Body of pancreas (tissue), 4 donors: Measurements from ENCODE around the gene SV2B. TPM values are rescaled to one million over a fixed set of nuclear protein-coding genes. Genes with fewer than 3 reads are reported as not detected.

Experiments
- ATAC-seq: fragments of 150-250 bp; one replicate; pipeline ENCODE4 v1.9.1; 2016
- DNase-seq, 4 donors: peaks; one replicate each; pipeline ENCODE4 v3.0.0-alpha.2; 2019
- H3K27ac ChIP-seq, 4 donors: fragments of 200-600 bp; sonication (generic); 1 replicate in 3 of 4; 2 replicates in 1 of 4; pipeline versions ENCODE4 v1.5.1 to v1.6.1; 2016 to 2019; ENCODE audit warnings: mild to moderate bottlenecking in 1 of 4, mixed read lengths in 1 of 4, moderate library complexity in 1 of 4
- H3K27me3 ChIP-seq, 2 donors: fragments of 200-600 bp; sonication (generic); one replicate each; pipeline ENCODE4 v1.6.0; 2016; ENCODE audit warnings: mild to moderate bottlenecking in 1 of 2
- H3K36me3 ChIP-seq, 2 donors: fragments of 200-600 bp; sonication (generic); replicated peaks in 1 of 2; 2 replicates each; pipeline ENCODE4 v1.5.1; 2016; ENCODE audit warnings: low read depth in 2 of 2; ENCODE audit not compliant: insufficient read depth in 1 of 2
- H3K4me1 ChIP-seq: fragments of 200-600 bp; sonication (generic); one replicate; pipeline ENCODE4 v1.6.0; 2016
- H3K4me3 ChIP-seq, 2 donors: fragments of 200-600 bp; sonication (generic); 1 replicate in 1 of 2; 2 replicates in 1 of 2; pipeline ENCODE4 v1.5.1; 2016 to 2019
- H3K9me3 ChIP-seq, 3 donors: fragments of 200-600 bp; sonication (generic); 1 replicate in 2 of 3; 2 replicates in 1 of 3; pipeline ENCODE4 v1.5.1; 2016
- POLR2A ChIP-seq, 3 donors: fragments of 450-650 bp; IDR thresholded peaks; one replicate each; pipeline ENCODE4 v1.6.1; 2016; ENCODE audit warnings: antibody characterized with exemption in 3 of 3, mild to moderate bottlenecking in 2 of 3
- WGBS, 2 donors: methylation state at CpG; one replicate each; pipeline ENCODE4 v1.1.5; 2017; 5-methylcytosine and 5-hydroxymethylcytosine counted together
- intact Hi-C: fragments of 100-400 bp; cut with DNase I; formaldehyde crosslinking; loops from one replicate; pipeline ENCODE4 v1.15.1; 2023
- total RNA-seq, 2 donors: library from RNA; depleted of rRNA; stranded (reverse); fragments of >200 nt; gene quantifications; one replicate each; pipeline ENCODE4 v1.1.0, GENCODE V29; 2016
- TF ChIP-seq, protein P1 (sequence below), 7 experiments: fragments of 450-650 bp in 4 of 7; fragments of 200-600 bp in 3 of 7; sonication (generic) in 3 of 7; IDR thresholded peaks; one replicate each; pipeline ENCODE4 v1.5.1; 2016 to 2019; ENCODE audit warnings: antibody characterized with exemption in 7 of 7

SV2B gene, protein sequence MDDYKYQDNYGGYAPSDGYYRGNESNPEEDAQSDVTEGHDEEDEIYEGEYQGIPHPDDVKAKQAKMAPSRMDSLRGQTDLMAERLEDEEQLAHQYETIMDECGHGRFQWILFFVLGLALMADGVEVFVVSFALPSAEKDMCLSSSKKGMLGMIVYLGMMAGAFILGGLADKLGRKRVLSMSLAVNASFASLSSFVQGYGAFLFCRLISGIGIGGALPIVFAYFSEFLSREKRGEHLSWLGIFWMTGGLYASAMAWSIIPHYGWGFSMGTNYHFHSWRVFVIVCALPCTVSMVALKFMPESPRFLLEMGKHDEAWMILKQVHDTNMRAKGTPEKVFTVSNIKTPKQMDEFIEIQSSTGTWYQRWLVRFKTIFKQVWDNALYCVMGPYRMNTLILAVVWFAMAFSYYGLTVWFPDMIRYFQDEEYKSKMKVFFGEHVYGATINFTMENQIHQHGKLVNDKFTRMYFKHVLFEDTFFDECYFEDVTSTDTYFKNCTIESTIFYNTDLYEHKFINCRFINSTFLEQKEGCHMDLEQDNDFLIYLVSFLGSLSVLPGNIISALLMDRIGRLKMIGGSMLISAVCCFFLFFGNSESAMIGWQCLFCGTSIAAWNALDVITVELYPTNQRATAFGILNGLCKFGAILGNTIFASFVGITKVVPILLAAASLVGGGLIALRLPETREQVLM
- total RNA-seq: 10 to 100 TPM in 1 of 2 donors, under 1 TPM in 1; 0.78 to 20.4 TPM

DNA sequence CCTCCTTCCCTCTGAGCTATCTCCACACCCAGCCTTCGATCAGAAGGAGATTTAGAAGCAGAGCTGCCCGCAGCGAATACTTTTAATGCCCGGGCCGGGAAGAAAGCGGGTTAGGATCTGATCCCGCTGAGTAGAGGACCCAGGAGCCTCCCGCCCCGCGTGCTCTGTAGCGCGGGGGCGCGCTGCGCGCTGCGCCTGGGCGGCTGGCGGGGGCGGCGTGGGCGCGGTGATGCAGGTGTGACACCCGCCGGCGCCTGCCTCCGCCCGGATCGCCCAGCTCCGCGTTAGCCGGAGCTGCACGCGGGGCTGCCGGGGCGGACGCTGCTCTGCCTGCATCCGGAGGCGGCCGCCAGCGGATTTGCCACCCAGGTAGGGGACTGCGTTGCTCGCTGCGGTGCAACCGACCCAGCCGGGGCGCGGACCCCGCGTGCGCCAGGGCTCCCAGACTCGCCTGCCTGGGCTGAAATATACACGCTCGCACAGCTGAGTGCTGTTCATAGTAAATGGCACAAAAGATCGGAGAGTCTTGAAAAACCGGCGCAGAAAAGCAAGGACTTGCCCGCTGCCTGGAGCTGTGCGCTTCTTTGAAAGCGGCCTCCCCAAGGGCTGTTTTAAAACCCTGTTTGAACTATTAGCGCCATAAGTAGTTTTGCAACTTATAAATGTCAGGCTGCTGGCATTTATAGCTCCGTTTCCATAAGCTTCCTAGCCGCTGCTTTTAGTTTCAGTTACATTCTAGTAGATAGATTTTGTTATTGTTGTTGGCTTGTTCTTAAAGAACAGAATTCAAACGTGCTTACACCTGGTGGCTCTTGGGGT lies at the start of gene SV2B:
Gene SV2B, plus strand, starts transcription at position 263 of the 819 bp plus-strand sequence. CDS start 126,007 bp downstream, outside the sequence.
- H3K36me3 ChIP-seq: no peaks in the 10 kb centered on the region
- ATAC-seq (peak; percentile 68), DNase-seq (peak; percentile 14 to 60 (median 28))
- TF ChIP-seq POLR2A (IDR thresholded peaks at IDR 0.05): peak in 1 of 3 donors; percentile 20
- TF ChIP-seq, protein P1, sequence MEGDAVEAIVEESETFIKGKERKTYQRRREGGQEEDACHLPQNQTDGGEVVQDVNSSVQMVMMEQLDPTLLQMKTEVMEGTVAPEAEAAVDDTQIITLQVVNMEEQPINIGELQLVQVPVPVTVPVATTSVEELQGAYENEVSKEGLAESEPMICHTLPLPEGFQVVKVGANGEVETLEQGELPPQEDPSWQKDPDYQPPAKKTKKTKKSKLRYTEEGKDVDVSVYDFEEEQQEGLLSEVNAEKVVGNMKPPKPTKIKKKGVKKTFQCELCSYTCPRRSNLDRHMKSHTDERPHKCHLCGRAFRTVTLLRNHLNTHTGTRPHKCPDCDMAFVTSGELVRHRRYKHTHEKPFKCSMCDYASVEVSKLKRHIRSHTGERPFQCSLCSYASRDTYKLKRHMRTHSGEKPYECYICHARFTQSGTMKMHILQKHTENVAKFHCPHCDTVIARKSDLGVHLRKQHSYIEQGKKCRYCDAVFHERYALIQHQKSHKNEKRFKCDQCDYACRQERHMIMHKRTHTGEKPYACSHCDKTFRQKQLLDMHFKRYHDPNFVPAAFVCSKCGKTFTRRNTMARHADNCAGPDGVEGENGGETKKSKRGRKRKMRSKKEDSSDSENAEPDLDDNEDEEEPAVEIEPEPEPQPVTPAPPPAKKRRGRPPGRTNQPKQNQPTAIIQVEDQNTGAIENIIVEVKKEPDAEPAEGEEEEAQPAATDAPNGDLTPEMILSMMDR (IDR thresholded peaks at IDR 0.05): no peak
- WGBS, 2 donors: 0% methylated on average over 7 to 64 of the region's 64 CpGs
- peak within 1 kb of the TSS; percentile 0 to 17 for H3K4me3 ChIP-seq
- peak within 1 kb of the TSS in 3 of 4 donors; percentile 56 to 74 (median 59) for H3K27ac ChIP-seq
- H3K27me3 ChIP-seq: no peaks in the 10 kb centered on the region
- H3K4me1 ChIP-seq: peaks cover 22% of the 10 kb centered on the region
- no peaks in the 10 kb centered on the region for H3K9me3 ChIP-seq
- intact Hi-C loops: no loop called here

DNA sequence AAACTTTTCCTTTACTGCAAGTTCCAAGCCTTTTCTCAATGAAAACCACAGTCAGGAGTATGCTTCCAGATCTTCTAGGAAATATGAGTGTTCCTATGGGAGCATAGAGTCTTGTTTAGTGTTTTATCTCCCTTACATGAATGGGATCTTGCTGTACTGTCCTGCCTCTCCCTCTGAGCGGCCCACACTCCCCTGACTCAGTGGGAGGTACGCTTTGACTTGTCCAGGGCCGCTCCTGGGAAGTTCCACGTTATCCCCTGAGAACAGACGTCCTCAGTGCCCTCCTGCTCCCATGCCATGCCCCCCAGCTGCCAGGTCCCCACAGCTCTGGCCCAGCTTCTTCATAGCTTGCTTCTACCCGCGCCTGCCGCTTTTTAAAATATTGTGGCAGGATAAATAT lies 48.8 kb upstream of the SV2B start:
- WGBS, 2 donors: 59 to 67% methylated on average over 8 of the region's 8 CpGs
- H3K9me3 ChIP-seq: no peaks in the 10 kb centered on the region
- no peaks in the 10 kb centered on the region for H3K27me3 ChIP-seq
- H3K27ac ChIP-seq: no peak overlapping the region
- DNase-seq: no peak
- intact Hi-C loops: no loop called here
- no peak for ATAC-seq
- no peak for TF ChIP-seq POLR2A (IDR thresholded peaks at IDR 0.05)
- TF ChIP-seq, protein P1 (IDR thresholded peaks at IDR 0.05): no peak
- peaks cover 6% of the 10 kb centered on the region for H3K4me1 ChIP-seq
- H3K36me3 ChIP-seq: no peaks in the 10 kb centered on the region
- no peak overlapping the region for H3K4me3 ChIP-seq

DNA sequence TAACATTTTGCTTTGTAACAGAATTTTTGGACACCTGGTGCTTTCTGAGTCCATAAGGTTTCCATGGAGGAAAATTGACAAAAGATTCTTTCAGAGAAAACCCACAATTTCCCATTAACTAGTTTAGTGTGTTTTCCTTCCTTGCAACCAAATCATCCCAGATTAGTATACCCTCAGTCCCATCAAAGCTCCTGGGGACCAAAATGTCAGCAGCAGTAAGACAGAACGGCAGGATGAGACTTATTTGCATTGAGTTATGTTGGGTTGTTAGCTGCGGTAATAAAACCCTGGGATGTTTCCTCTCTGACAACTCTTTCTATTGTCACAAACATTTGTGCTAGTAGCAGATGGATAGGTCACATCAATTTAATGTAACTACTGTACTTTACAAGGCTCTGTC lies 45.2 kb upstream of the SV2B start:
- DNase-seq: no peak
- H3K4me1 ChIP-seq: peaks cover 3% of the 10 kb centered on the region
- ATAC-seq: no peak
- intact Hi-C loops: loop anchor here (5.0 kb wide), 2 partner anchors 172 to 217 kb away; no protein-coding TSS in a partner anchor
- WGBS, 2 donors: 29 to 52% methylated on average over 2 of the region's 2 CpGs
- no peaks in the 10 kb centered on the region for H3K27me3 ChIP-seq
- H3K27ac ChIP-seq: no peak overlapping the region
- no peak overlapping the region for H3K4me3 ChIP-seq
- H3K9me3 ChIP-seq: no peaks in the 10 kb centered on the region
- H3K36me3 ChIP-seq: no peaks in the 10 kb centered on the region
- TF ChIP-seq POLR2A (IDR thresholded peaks at IDR 0.05): no peak
- TF ChIP-seq, protein P1 (IDR thresholded peaks at IDR 0.05): no peak

DNA sequence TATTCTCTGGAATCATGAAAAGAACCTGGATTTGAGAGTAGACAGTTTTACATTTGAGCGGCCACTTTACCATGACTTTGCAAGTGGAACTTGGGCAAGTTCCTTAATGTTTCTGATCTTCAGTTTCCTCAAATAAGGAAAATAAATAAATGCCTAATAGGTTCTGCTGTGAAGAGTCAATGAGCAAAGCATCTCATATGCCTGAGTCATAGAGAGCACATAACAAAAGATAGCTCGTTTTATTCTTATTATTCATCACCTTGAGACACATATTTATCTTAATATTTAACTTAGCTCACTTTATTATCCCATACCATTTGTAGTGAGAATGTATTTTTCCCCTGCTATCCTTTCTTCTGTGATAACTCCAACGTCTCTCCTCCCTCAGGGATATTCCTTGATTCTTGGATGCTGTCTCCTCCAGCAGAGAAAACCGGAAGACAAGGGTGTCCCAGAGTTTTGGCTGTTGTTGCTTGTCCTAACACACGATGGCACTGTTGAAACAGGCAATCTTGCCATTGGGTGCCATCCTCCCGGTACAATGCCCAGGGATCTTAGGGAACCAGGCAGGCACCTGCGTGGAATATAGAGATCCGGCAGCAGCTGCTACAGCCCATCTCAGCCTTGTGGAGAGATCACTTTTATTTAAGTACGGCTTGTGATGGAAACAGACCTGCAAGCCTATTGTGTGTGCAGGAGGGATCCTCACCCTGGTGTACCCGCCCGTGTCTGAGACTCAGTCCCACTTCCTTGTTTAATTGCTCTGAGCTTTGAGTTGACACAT lies 44.3 kb upstream of the SV2B start:
- ATAC-seq (peak; percentile 82), DNase-seq (peak; percentile 67 to 78 (median 74))
- no peak overlapping the region for H3K27ac ChIP-seq
- no peaks in the 10 kb centered on the region for H3K36me3 ChIP-seq
- intact Hi-C loops: loop anchor here (5.0 kb wide), 2 partner anchors 172 to 217 kb away; no protein-coding TSS in a partner anchor
- H3K4me1 ChIP-seq: no peaks in the 10 kb centered on the region
- H3K9me3 ChIP-seq: no peaks in the 10 kb centered on the region
- WGBS, 2 donors: 13 to 26% methylated on average over 11 of the region's 11 CpGs
- H3K27me3 ChIP-seq: no peaks in the 10 kb centered on the region
- no peak overlapping the region for H3K4me3 ChIP-seq
- TF ChIP-seq, protein P1 (IDR thresholded peaks at IDR 0.05): peak; percentile 44 to 91 (median 83)
- no peak for TF ChIP-seq POLR2A (IDR thresholded peaks at IDR 0.05)
